CD4-positive, alpha-beta T cell (primary cell): ENCODE data around the gene ANO4. TPM values are rescaled to one million over a fixed set of nuclear protein-coding genes. Genes with fewer than 3 reads are reported as not detected.

Experiments
- ATAC-seq: fragments of 200-7000 bp; cut with Tn5 transposase; one replicate; pipeline ENCODE4 v1.10.0; 2022; ENCODE audit warnings: mild to moderate bottlenecking; ENCODE audit not compliant: poor library complexity
- CTCF ChIA-PET: fragments of 350-600 bp; sonication (Branson Sonifier 250); formaldehyde crosslinking; loops from one replicate; lab custom pipeline; 2021; ENCODE audit warnings: antibody characterized with exemption, inconsistent platforms; lab: Charles Lee
- POLR2A ChIA-PET: fragments of 350-600 bp; sonication (Branson Sonifier 250); formaldehyde crosslinking; loops from one replicate; lab custom pipeline; 2021; ENCODE audit warnings: antibody characterized with exemption, inconsistent platforms; lab: Charles Lee
- DNase-seq, 14 experiments: peaks; one replicate each; pipeline ENCODE4 v3.0.0-alpha.2; 2013 to 2020; ENCODE audit warnings: mixed read lengths in 2 of 14
- H3K27ac ChIP-seq, 2 donors: one replicate each; pipeline versions ENCODE4 v1.5.1 to v1.7.0; 2013; ENCODE audit warnings: low read length in 2 of 2, low read depth in 1 of 2, mild to moderate bottlenecking in 1 of 2
- H3K27me3 ChIP-seq, 2 experiments: 1 replicate in 1 of 2; 2 replicates in 1 of 2; pipeline versions ENCODE4 v1.6.1 to v1.7.0; 2013; ENCODE audit warnings: low read length in 2 of 2, control low read depth in 1 of 2, mild to moderate bottlenecking in 1 of 2, moderate library complexity in 1 of 2; ENCODE audit not compliant: insufficient read depth in 2 of 2, control insufficient read depth in 1 of 2
- H3K36me3 ChIP-seq: one replicate; pipeline ENCODE4 v1.6.1; 2013; ENCODE audit warnings: low read length, control low read depth; ENCODE audit not compliant: insufficient read depth
- H3K4me1 ChIP-seq: one replicate; pipeline ENCODE4 v1.6.1; 2013; ENCODE audit warnings: low read length, control low read depth; ENCODE audit not compliant: insufficient read depth
- H3K4me3 ChIP-seq: one replicate; pipeline ENCODE4 v1.5.1; 2013; ENCODE audit warnings: mild to moderate bottlenecking, low read length, moderate library complexity
- H3K9me3 ChIP-seq, 2 experiments: 1 replicate in 1 of 2; 2 replicates in 1 of 2; pipeline versions ENCODE4 v1.6.1 to v1.7.0; 2013; ENCODE audit warnings: low read length in 2 of 2, mild to moderate bottlenecking in 2 of 2, control low read depth in 1 of 2, moderate library complexity in 1 of 2; ENCODE audit not compliant: control insufficient read depth in 1 of 2, insufficient read depth in 1 of 2
- H3K27ac Mint-ChIP-seq: one replicate; pipeline ENCODE4 v1.8.0; 2020; ENCODE audit warnings: mixed read lengths
- H3K27me3 Mint-ChIP-seq: one replicate; pipeline ENCODE4 v1.8.0; 2021; ENCODE audit warnings: mixed read lengths
- H3K36me3 Mint-ChIP-seq: one replicate; pipeline ENCODE4 v1.8.0; 2021; ENCODE audit warnings: low read depth, mixed read lengths
- H3K4me1 Mint-ChIP-seq: one replicate; pipeline ENCODE4 v1.8.0; 2021; ENCODE audit warnings: low read depth, mixed read lengths
- H3K4me3 Mint-ChIP-seq: one replicate; pipeline ENCODE4 v1.8.0; 2020; ENCODE audit warnings: mild to moderate bottlenecking, mixed read lengths
- H3K9me3 Mint-ChIP-seq: one replicate; pipeline ENCODE4 v1.8.0; 2020; ENCODE audit warnings: mixed read lengths
- CTCF ChIP-seq: fragments of 200-600 bp; IDR thresholded peaks from one replicate; pipeline ENCODE4 v1.8.0; 2022; ENCODE audit warnings: antibody characterized with exemption, mild to moderate bottlenecking
- intact Hi-C, 2 experiments: fragments of 100-400 bp; cut with DNase I in 1 of 2; cut with micrococcal nuclease in 1 of 2; formaldehyde crosslinking; loops; one replicate each; pipeline versions ENCODE4 v1.15.1 to v1.9.0; 2023 to 2025; cut with DNase I, micrococcal nuclease
- total RNA-seq, 174 experiments: library from RNA in 2 of 174; stranded (reverse) in 2 of 174; gene quantifications; one replicate each; pipeline ENCODE4 v1.2.3 and lab custom pipeline; 2021 to 2026

The ANO4 gene
- total RNA-seq, 2 experiments from 2014 or later: not detected

GRCh38 chr12:100867639-100868393, 73.2 kb downstream of the ANO4 start:
- H3K27ac ChIP-seq: no peak overlapping the region
- intact Hi-C loops: no loop called here

GRCh38 chr12:100868487-100868886, 73.9 kb downstream of the ANO4 start:
- no peaks in the 10 kb centered on the region for H3K4me1 ChIP-seq
- H3K4me3 Mint-ChIP-seq: no peak overlapping the region
- DNase-seq (no peak), ATAC-seq (no peak)
- intact Hi-C loops: no loop called here
- TF ChIP-seq CTCF: no peak
- H3K27me3 ChIP-seq: no peaks in the 10 kb centered on the region
- H3K36me3 ChIP-seq: no peaks in the 10 kb centered on the region
- POLR2A ChIA-PET: no interaction called here
- no peaks in the 10 kb centered on the region for H3K36me3 Mint-ChIP-seq
- CTCF ChIA-PET: no interaction called here
- peaks cover 0 to under 1% of the 10 kb centered on the region in 2 experiments for H3K9me3 ChIP-seq
- H3K9me3 Mint-ChIP-seq: peaks cover 8% of the 10 kb centered on the region
- no peak overlapping the region for H3K4me3 ChIP-seq
- H3K4me1 Mint-ChIP-seq: no peaks in the 10 kb centered on the region
- no peak overlapping the region for H3K27ac ChIP-seq
- H3K27me3 Mint-ChIP-seq: no peaks in the 10 kb centered on the region
- H3K27ac Mint-ChIP-seq: no peak overlapping the region

More at GRCh38 chr12:100867639-100868393, 73.2 kb downstream of the ANO4 start:
- ChIA-PET POLR2A (no interaction called here), CTCF (no interaction called here)
- ATAC-seq: no peak
- no peak overlapping the region for H3K4me3 ChIP-seq
- Mint-ChIP-seq H3K36me3 (no peaks in the 10 kb centered on the region), H3K27me3 (no peaks in the 10 kb centered on the region), H3K4me1 (no peaks in the 10 kb centered on the region), H3K9me3 (peaks cover 3% of the 10 kb centered on the region), H3K27ac (no peak overlapping the region), H3K4me3 (no peak overlapping the region)
- no peaks in the 10 kb centered on the region for H3K9me3 ChIP-seq
- no peak for TF ChIP-seq CTCF
- H3K36me3 ChIP-seq: no peaks in the 10 kb centered on the region
- DNase-seq: no peak
- no peaks in the 10 kb centered on the region for H3K27me3 ChIP-seq
- H3K4me1 ChIP-seq: no peaks in the 10 kb centered on the region

- Histone ChIP-seq H3K27me3 (no peaks in the 10 kb centered on the region), H3K36me3 (no peaks in the 10 kb centered on the region), H3K4me3 (no peak overlapping the region), H3K4me1 (no peaks in the 10 kb centered on the region), H3K27ac (no peak overlapping the region), H3K9me3 (peaks cover 6 to 12% of the 10 kb centered on the region in 2 experiments)
- intact Hi-C loops: no loop called here
- POLR2A ChIA-PET: no interaction called here
- ATAC-seq (no peak), DNase-seq (no peak)
- Mint-ChIP-seq H3K27me3 (no peaks in the 10 kb centered on the region), H3K27ac (no peak overlapping the region), H3K4me3 (no peak overlapping the region), H3K9me3 (peaks cover 15% of the 10 kb centered on the region), H3K4me1 (no peaks in the 10 kb centered on the region), H3K36me3 (no peaks in the 10 kb centered on the region)
- no peak for TF ChIP-seq CTCF
- CTCF ChIA-PET: no interaction called here
These were observed 76.7 kb downstream of the ANO4 start for GRCh38 chr12:100871195-100871734.
